MCF 10A (cell line): Measurements from ENCODE around the gene IKBIP. TPM values are rescaled to one million over a fixed set of nuclear protein-coding genes. Genes with fewer than 3 reads are reported as not detected.
A peak's percentile ranks its signal among the peaks of the same experiment; 100 is the strongest.

ENCODE experiments used
- Bru-seq: library from RNA; stranded (reverse); fragments of 400-500 nt; gene quantifications from one replicate; lab custom pipeline; 2021; lab: Mats Ljungman, UMichigan
- BruChase-seq, 2 experiments: library from RNA; stranded (reverse); fragments of 400-500 nt; gene quantifications; one replicate each; lab custom pipeline; 2021; lab: Mats Ljungman, UMichigan
- BruUV-seq: library from RNA; stranded (reverse); fragments of 400-500 nt; replicated peaks from 2 replicates; lab custom pipeline; 2021; lab: Mats Ljungman, UMichigan
- CTCF ChIA-PET: fragments of 300-600 bp; sonication (Branson Sonifier 250); formaldehyde crosslinking; extraction: SDS; loops from one replicate; lab custom pipeline; 2021; ENCODE audit warnings: antibody characterized with exemption, inconsistent platforms; lab: Yijun Ruan, JAX
- POLR2A ChIA-PET: fragments of 300-600, 350-650 bp; sonication (Branson Sonifier 250); formaldehyde crosslinking; extraction: SDS; loops from one replicate; lab custom pipeline; 2020; ENCODE audit warnings: antibody characterized with exemption, inconsistent platforms; lab: Yijun Ruan, JAX
- DNase-seq: peaks from one replicate; pipeline ENCODE4 v3.0.0-alpha.2; 2018; ENCODE audit not compliant: unreplicated experiment
- H3K27ac Mint-ChIP-seq: one replicate; pipeline ENCODE4 v1.8.0; 2022; ENCODE audit warnings: mild to moderate bottlenecking, low read depth, mixed read lengths; ENCODE audit not compliant: unreplicated experiment
- H3K27me3 Mint-ChIP-seq: one replicate; pipeline ENCODE4 v1.8.0; 2022; ENCODE audit warnings: mixed read lengths; ENCODE audit not compliant: insufficient read depth, unreplicated experiment
- H3K36me3 Mint-ChIP-seq: one replicate; pipeline ENCODE4 v1.8.0; 2022; ENCODE audit warnings: mild to moderate bottlenecking, moderate library complexity, mixed read lengths; ENCODE audit not compliant: insufficient read depth, unreplicated experiment
- H3K4me1 Mint-ChIP-seq: one replicate; pipeline ENCODE4 v1.8.0; 2022; ENCODE audit warnings: mixed read lengths; ENCODE audit not compliant: insufficient read depth, unreplicated experiment
- H3K4me3 Mint-ChIP-seq: one replicate; pipeline ENCODE4 v1.8.0; 2022; ENCODE audit warnings: mild to moderate bottlenecking, moderate library complexity, mixed read lengths; ENCODE audit not compliant: unreplicated experiment
- H3K9me3 Mint-ChIP-seq: one replicate; pipeline ENCODE4 v1.8.0; 2022; ENCODE audit warnings: mixed read lengths; ENCODE audit not compliant: unreplicated experiment
- intact Hi-C: fragments of 100-400 bp; cut with micrococcal nuclease; formaldehyde crosslinking; loops from 2 replicates; pipeline ENCODE4 v1.14.1; 2022
- long read RNA-seq: library from polyadenylated mRNA; stranded (forward); transcript quantifications from one replicate; pipeline ENCODE4 v2.0.0, GENCODE V29; 2022
- total RNA-seq: library from RNA; stranded (reverse); gene quantifications from 2 replicates; pipeline ENCODE4 v1.2.3, GENCODE V29; 2022
- TF ChIP-seq, protein P1 (sequence below): fragments of 200-600 bp; IDR thresholded peaks from one replicate; pipeline ENCODE4 v1.8.0; 2022; ENCODE audit warnings: antibody characterized with exemption, mild to moderate bottlenecking; ENCODE audit not compliant: unreplicated experiment

IKBIP gene, protein sequence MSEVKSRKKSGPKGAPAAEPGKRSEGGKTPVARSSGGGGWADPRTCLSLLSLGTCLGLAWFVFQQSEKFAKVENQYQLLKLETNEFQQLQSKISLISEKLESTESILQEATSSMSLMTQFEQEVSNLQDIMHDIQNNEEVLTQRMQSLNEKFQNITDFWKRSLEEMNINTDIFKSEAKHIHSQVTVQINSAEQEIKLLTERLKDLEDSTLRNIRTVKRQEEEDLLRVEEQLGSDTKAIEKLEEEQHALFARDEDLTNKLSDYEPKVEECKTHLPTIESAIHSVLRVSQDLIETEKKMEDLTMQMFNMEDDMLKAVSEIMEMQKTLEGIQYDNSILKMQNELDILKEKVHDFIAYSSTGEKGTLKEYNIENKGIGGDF
- total RNA-seq (29.2 and 43.0 TPM in 2 replicates), Bru-seq, nascent RNA (percentile 75 among the genes with signal in this experiment), BruChase-seq, experiment 1, labeled RNA remaining after a 6-hour chase (percentile 80 among the genes with signal in this experiment), BruChase-seq, experiment 2, labeled RNA remaining after a 2-hour chase (percentile 74 among the genes with signal in this experiment)
- long read RNA-seq, transcript IKBIP-202 (3 exons, 1,645 nt), result minor isoform, 53 of 160 reads
- long read RNA-seq, transcript IKBIP-201 (3 exons, 3,189 nt), result major isoform, 64 of 160 reads
- long read RNA-seq, transcript IKBIP-203 (2 exons, 1,368 nt), result minor isoform, 23 of 160 reads
- long read RNA-seq, partial matches to known transcripts, result 1 of 160 reads
- long read RNA-seq, other reads (novel, unspliced or antisense), result 19 of 160 reads

DNA sequence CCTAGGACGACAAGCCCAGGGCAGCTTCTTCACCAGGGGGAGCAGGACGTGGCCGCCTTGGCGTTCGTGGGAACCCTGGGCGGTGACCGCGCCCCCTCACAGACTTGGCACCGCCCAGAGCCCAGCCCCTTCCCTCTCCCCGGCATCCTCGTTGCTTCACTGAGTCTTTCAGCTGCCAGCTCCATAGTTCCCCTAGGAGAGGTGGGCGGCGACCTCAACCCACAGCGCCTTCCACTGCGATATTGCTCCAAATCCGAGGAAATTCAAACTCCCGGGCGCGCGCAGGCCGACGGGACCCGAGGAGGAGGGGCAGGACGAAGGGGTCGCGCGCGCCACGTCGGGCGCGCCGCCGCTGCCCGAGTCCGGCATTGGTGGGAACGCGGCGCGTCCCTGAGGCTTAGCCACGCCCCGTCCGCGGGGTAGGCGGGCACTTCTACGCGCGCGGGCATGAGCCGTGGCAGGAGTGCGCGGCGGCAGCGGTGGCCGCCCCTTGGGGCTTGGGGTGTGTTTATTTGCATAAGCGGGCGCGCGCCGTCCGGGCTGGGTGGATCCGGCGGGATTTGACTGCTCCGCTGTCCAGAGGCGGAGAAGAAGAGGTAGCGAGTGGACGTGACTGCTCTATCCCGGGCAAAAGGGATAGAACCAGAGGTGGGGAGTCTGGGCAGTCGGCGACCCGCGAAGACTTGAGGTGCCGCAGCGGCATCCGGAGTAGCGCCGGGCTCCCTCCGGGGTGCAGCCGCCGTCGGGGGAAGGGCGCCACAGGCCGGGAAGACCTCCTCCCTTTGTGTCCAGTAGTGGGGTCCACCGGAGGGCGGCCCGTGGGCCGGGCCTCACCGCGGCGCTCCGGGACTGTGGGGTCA lies at the start of gene IKBIP, which contains the start of gene APAF1:
Gene IKBIP, minus strand, starts transcription at position 77 of the 860 bp plus-strand sequence. CDS start 87 bp downstream, outside the sequence.
Gene APAF1, plus strand, starts transcription at position 579 of the 860 bp plus-strand sequence. CDS start 3,070 bp downstream, outside the sequence.
- H3K36me3 Mint-ChIP-seq, result peaks cover 7% of the 10 kb centered on the region
- peak; percentile 97 for DNase-seq
- ChIA-PET POLR2A (interaction anchor here (0.6 to 13.4 kb wide), 16 partner anchors 9 to 1630 kb away, joined by 3 to 255 read pairs (median 4); partner anchors contain the start of gene SLC25A3), CTCF (interaction anchor here (0.7 to 2.1 kb wide), 8 partner anchors 9 to 78 kb away, joined by 3 to 11 read pairs (median 4); partner anchors contain the start of gene SLC25A3)
- no TSS peak for BruUV-seq
- TF ChIP-seq, protein P1, sequence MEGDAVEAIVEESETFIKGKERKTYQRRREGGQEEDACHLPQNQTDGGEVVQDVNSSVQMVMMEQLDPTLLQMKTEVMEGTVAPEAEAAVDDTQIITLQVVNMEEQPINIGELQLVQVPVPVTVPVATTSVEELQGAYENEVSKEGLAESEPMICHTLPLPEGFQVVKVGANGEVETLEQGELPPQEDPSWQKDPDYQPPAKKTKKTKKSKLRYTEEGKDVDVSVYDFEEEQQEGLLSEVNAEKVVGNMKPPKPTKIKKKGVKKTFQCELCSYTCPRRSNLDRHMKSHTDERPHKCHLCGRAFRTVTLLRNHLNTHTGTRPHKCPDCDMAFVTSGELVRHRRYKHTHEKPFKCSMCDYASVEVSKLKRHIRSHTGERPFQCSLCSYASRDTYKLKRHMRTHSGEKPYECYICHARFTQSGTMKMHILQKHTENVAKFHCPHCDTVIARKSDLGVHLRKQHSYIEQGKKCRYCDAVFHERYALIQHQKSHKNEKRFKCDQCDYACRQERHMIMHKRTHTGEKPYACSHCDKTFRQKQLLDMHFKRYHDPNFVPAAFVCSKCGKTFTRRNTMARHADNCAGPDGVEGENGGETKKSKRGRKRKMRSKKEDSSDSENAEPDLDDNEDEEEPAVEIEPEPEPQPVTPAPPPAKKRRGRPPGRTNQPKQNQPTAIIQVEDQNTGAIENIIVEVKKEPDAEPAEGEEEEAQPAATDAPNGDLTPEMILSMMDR, result no peak
- H3K4me1 Mint-ChIP-seq, result peaks cover 7% of the 10 kb centered on the region
- H3K27me3 Mint-ChIP-seq, result no peaks in the 10 kb centered on the region
- peak within 1 kb of the TSS; percentile 93 for H3K27ac Mint-ChIP-seq
- no peaks in the 10 kb centered on the region for H3K9me3 Mint-ChIP-seq
- intact Hi-C loops, result loop anchor here (1.0 to 5.0 kb wide), 3 partner anchors 39 to 643 kb away; no protein-coding TSS in a partner anchor
- H3K4me3 Mint-ChIP-seq, result peak within 1 kb of the TSS; percentile 93

DNA sequence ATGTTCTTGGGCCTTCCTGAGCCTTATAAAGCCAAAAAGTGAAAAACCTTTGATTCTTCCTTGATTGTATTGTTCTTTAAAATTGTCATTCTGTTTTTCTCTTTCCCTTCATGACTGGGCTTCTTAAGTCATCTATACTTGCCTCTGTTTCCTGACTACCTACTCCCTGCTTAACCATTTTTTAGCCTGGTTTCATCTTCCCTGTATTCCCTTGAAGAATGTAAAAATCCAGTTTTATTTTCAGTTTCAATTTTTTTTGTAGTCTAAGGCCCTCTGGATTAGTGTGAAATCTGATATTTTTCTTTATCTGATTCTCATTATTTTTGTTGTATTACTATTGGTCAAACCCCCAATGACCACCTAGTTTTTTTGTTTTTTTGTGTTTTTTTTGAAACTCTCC lies 46.8 kb upstream of the IKBIP start:
- BruUV-seq, result no TSS peak
- CTCF ChIA-PET, result interaction anchor here (0.7 to 2.9 kb wide), 3 partner anchors 20 to 307 kb away, joined by 3 to 21 read pairs (median 5); no protein-coding TSS in a partner anchor
- POLR2A ChIA-PET, result interaction anchor here (0.6 to 0.7 kb wide), 2 partner anchors 125 to 1532 kb away, joined by 3 to 4 read pairs; no protein-coding TSS in a partner anchor
- Mint-ChIP-seq H3K27ac (peak overlapping the region; percentile 17), H3K9me3 (no peaks in the 10 kb centered on the region), H3K27me3 (no peaks in the 10 kb centered on the region), H3K36me3 (peaks cover 33% of the 10 kb centered on the region), H3K4me1 (no peaks in the 10 kb centered on the region), H3K4me3 (no peak overlapping the region)
- no peak for DNase-seq
- TF ChIP-seq, protein P1, result no peak
- intact Hi-C loops, result no loop called here

DNA sequence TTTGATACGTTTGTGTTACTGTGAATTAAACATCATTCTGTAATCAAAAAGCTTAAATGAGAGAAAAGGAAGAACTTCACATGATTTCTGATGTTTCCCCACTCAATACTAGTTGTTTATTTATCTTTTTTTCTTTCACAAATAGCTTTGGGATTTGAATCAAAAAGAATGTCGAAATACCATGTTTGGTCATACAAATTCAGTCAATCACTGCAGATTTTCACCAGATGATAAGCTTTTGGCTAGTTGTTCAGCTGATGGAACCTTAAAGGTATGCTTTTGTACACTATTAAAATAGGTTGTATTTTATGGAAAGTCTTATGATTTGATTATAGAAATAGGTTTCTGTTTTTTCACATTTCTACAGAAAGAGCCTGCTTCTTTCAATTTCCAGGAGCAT lies 42.0 kb upstream of the IKBIP start:
- TF ChIP-seq, protein P1, result no peak
- Mint-ChIP-seq H3K36me3 (peaks cover 51% of the 10 kb centered on the region), H3K4me3 (no peak overlapping the region), H3K27me3 (no peaks in the 10 kb centered on the region), H3K27ac (no peak overlapping the region), H3K9me3 (no peaks in the 10 kb centered on the region), H3K4me1 (no peaks in the 10 kb centered on the region)
- intact Hi-C loops, result no loop called here
- ChIA-PET POLR2A (no interaction called here), CTCF (no interaction called here)
- BruUV-seq, result no TSS peak
- DNase-seq, result peak; percentile 1
